ENCODE data around the gene RCAN2. TPM values are rescaled to one million over a fixed set of nuclear protein-coding genes. Genes with fewer than 3 reads are reported as not detected.

RCAN2 gene
- total and polyA plus RNA-seq, 9 of the 15 experiments (the other 6 are each of a cell fraction or from before 2014, with no cell fraction given) = 0.04 TPM; not detected in 8

DNA sequence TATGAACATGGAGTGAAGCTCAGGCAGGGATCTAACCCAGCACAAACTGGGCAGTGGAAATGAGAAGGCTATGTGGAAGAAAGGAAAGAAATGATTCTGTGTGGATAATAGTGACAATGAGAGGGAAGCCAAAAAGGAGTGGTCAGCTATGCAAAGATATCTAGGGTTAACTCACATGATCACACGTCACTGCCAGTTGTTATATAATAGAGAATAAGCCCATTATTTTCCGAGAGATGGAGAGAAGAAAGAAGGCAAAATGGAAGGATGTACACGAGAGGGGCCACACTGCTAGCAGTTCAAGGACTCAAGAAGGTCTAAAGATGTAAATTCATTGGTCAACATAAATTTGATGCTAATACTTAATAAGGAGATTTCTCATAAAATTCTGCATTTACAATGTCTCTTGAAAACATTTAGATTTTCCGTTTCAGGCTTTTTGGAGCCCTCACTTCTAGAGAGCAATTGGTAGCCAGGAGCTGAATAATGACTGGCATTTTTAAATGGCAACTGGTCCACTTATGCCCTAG is 18.8 kb upstream of the RCAN2 start:
- Histone ChIP-seq H3K9me1 (ENCODE audit: control insufficient read depth, insufficient read depth, low read length) (no peaks in the 10 kb centered on the region), H3K4me3 (no peak overlapping the region), H3K9me3 (replicated peaks; ENCODE audit: control insufficient read depth, insufficient read depth, low read depth, low read length) (no peaks in the 10 kb centered on the region), H4K20me1 (replicated peaks; ENCODE audit: control insufficient read depth, insufficient read depth, low read length) (no peaks in the 10 kb centered on the region), H3K79me2 (ENCODE audit: control insufficient read depth, insufficient read depth, low read length) (no peaks in the 10 kb centered on the region), H2AFZ (ENCODE audit: low read depth, low read length) (no peak overlapping the region), H3K4me1 (replicated peaks in 1 of 2; ENCODE audit: control insufficient read depth in 2 of 2, insufficient read depth in 2 of 2, low read length in 2 of 2) (no peaks in the 10 kb centered on the region), H3K4me2 (ENCODE audit: insufficient read depth, low read length) (no peak overlapping the region), H3K9ac (ENCODE audit: insufficient read depth in 1 of 2, low read depth in 2 of 2, low read length in 2 of 2) (no peak overlapping the region), H3K36me3 (ENCODE audit: control insufficient read depth, insufficient read depth, low read length) (no peaks in the 10 kb centered on the region), H3K27ac (ENCODE audit: extremely low read depth, low read depth, low read length) (no peak overlapping the region), H3K27me3 (ENCODE audit: control insufficient read depth in 2 of 2, insufficient read depth in 2 of 2, low read length in 2 of 2) (no peaks in the 10 kb centered on the region)
- 2% methylated on average over 4 of the region's 4 CpGs for WGBS (ENCODE audit: insufficient coverage, low coverage, missing lambda C conversion rate)
- DNase-seq (ENCODE audit: extremely low read depth in 1 of 4, low spot score in 3 of 4) (no peak), ATAC-seq (no peak), FAIRE-seq (no peak)
- CTCF ChIA-PET (ENCODE audit: low intra/inter-chr PET ratio) = no interaction called here
- in situ Hi-C loops (cut with MboI) = no loop called here
- no peak for TF ChIP-seq ZNF77 (CRISPR knock-in tag; IDR thresholded peaks at IDR 0.05)
- POLR2A ChIA-PET = no interaction called here
- intact Hi-C loops (cut with micrococcal nuclease) = no loop called here
- no TSS peak for BruUV-seq (replicated peaks)

DNA sequence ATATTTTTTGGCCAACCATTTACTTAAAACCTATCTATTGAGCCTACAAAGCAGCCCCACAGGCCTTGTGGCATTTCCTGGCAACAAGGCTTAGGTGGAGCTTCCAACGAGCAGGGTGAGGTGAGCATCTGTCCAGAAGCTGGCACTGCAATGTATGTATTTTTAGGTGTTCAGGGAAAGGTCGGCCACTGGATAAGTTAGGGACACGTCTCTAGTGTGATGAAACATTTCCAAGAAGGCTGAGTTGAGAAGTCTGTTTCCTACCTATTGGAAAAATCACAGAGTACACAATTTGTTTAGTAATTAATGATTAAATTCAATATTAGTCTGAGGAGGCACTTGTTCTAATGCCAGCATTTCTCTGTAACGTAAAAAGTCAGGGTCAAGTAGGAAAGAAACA is 17.8 kb upstream of the RCAN2 start:
- Histone ChIP-seq H3K9me1 (ENCODE audit: control insufficient read depth, insufficient read depth, low read length) (no peaks in the 10 kb centered on the region), H3K27ac (ENCODE audit: extremely low read depth, low read depth, low read length) (no peak overlapping the region), H3K36me3 (ENCODE audit: control insufficient read depth, insufficient read depth, low read length) (no peaks in the 10 kb centered on the region), H4K20me1 (replicated peaks; ENCODE audit: control insufficient read depth, insufficient read depth, low read length) (no peaks in the 10 kb centered on the region), H3K9me3 (replicated peaks; ENCODE audit: control insufficient read depth, insufficient read depth, low read depth, low read length) (no peaks in the 10 kb centered on the region), H3K27me3 (ENCODE audit: control insufficient read depth in 2 of 2, insufficient read depth in 2 of 2, low read length in 2 of 2) (no peaks in the 10 kb centered on the region), H3K79me2 (ENCODE audit: control insufficient read depth, insufficient read depth, low read length) (no peaks in the 10 kb centered on the region), H2AFZ (ENCODE audit: low read depth, low read length) (no peak overlapping the region), H3K4me3 (no peak overlapping the region), H3K9ac (ENCODE audit: insufficient read depth in 1 of 2, low read depth in 2 of 2, low read length in 2 of 2) (no peak overlapping the region), H3K4me2 (ENCODE audit: insufficient read depth, low read length) (no peak overlapping the region), H3K4me1 (replicated peaks in 1 of 2; ENCODE audit: control insufficient read depth in 2 of 2, insufficient read depth in 2 of 2, low read length in 2 of 2) (no peaks in the 10 kb centered on the region)
- DNase-seq (ENCODE audit: extremely low read depth in 1 of 4, low spot score in 3 of 4) = no peak
- in situ Hi-C loops (cut with MboI) (no loop called here), intact Hi-C loops (cut with micrococcal nuclease) (no loop called here)
- BruUV-seq (replicated peaks) = no TSS peak
- TF ChIP-seq, protein P1, sequence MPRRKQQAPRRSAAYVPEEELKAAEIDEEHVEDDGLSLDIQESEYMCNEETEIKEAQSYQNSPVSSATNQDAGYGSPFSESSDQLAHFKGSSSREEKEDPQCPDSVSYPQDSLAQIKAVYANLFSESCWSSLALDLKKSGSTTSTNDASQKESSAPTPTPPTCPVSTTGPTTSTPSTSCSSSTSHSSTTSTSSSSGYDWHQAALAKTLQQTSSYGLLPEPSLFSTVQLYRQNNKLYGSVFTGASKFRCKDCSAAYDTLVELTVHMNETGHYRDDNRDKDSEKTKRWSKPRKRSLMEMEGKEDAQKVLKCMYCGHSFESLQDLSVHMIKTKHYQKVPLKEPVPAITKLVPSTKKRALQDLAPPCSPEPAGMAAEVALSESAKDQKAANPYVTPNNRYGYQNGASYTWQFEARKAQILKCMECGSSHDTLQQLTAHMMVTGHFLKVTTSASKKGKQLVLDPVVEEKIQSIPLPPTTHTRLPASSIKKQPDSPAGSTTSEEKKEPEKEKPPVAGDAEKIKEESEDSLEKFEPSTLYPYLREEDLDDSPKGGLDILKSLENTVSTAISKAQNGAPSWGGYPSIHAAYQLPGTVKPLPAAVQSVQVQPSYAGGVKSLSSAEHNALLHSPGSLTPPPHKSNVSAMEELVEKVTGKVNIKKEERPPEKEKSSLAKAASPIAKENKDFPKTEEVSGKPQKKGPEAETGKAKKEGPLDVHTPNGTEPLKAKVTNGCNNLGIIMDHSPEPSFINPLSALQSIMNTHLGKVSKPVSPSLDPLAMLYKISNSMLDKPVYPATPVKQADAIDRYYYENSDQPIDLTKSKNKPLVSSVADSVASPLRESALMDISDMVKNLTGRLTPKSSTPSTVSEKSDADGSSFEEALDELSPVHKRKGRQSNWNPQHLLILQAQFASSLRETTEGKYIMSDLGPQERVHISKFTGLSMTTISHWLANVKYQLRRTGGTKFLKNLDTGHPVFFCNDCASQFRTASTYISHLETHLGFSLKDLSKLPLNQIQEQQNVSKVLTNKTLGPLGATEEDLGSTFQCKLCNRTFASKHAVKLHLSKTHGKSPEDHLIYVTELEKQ (CRISPR knock-in tag; IDR thresholded peaks at IDR 0.05) = no peak
- TF ChIP-seq KDM2B (CRISPR knock-in tag; IDR thresholded peaks at IDR 0.05) = no peak
- TF ChIP-seq ZNF717 (CRISPR knock-in tag; IDR thresholded peaks at IDR 0.05) = no peak
- no peak for TF ChIP-seq NFIX (CRISPR knock-in tag; IDR thresholded peaks at IDR 0.05; ENCODE audit: low read depth)
- no peak for TF ChIP-seq CHD1 (IDR thresholded peaks at IDR 0.05; ENCODE audit: low read length)
- TF ChIP-seq BRD4 (IDR thresholded peaks at IDR 0.05) = no peak
- TF ChIP-seq, protein P2, sequence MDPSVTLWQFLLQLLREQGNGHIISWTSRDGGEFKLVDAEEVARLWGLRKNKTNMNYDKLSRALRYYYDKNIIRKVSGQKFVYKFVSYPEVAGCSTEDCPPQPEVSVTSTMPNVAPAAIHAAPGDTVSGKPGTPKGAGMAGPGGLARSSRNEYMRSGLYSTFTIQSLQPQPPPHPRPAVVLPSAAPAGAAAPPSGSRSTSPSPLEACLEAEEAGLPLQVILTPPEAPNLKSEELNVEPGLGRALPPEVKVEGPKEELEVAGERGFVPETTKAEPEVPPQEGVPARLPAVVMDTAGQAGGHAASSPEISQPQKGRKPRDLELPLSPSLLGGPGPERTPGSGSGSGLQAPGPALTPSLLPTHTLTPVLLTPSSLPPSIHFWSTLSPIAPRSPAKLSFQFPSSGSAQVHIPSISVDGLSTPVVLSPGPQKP (CRISPR knock-in tag; IDR thresholded peaks at IDR 0.05) = no peak
- no peak for TF ChIP-seq CBFA2T2 (conservative IDR thresholded peaks at IDR 0.05)
- TF ChIP-seq NR3C1 (CRISPR knock-in tag; IDR thresholded peaks at IDR 0.05) = no peak
- 0% methylated on average over 4 of the region's 4 CpGs for WGBS (ENCODE audit: insufficient coverage, low coverage, missing lambda C conversion rate)
- POLR2A ChIA-PET = no interaction called here
- ATAC-seq = no peak
- CTCF ChIA-PET (ENCODE audit: low intra/inter-chr PET ratio) = no interaction called here
- FAIRE-seq = no peak

Data from K562 (cell line).